Neural progenitor cell (in vitro differentiated cells): ENCODE results near the gene DCC. TPM values are rescaled to one million over a fixed set of nuclear protein-coding genes. Genes with fewer than 3 reads are reported as not detected.

ENCODE experiments used
- DNase-seq: peaks from one replicate; pipeline ENCODE4 v3.0.0-alpha.2; 2016; ENCODE audit warnings: low spot score
- H2AFZ ChIP-seq: fragments of 200-600 bp; sonication (generic); replicated peaks from 2 replicates; pipeline ENCODE4 v1.6.1; 2016; ENCODE audit warnings: antibody characterized with exemption
- H3F3A ChIP-seq: fragments of 200-600 bp; sonication (generic); 2 replicates; pipeline ENCODE4 v1.6.1; 2016; ENCODE audit warnings: antibody characterized with exemption, low read depth
- H3K27ac ChIP-seq: fragments of 200-600 bp; sonication (generic); 2 replicates; pipeline ENCODE4 v1.5.1; 2016; ENCODE audit warnings: mild to moderate bottlenecking
- H3K27me3 ChIP-seq: fragments of 200-600 bp; sonication (generic); 2 replicates; pipeline ENCODE4 v1.6.1; 2016; ENCODE audit warnings: mild to moderate bottlenecking, moderate library complexity
- H3K36me3 ChIP-seq: fragments of 200-600 bp; sonication (generic); 2 replicates; pipeline ENCODE4 v1.5.1; 2016
- H3K4me1 ChIP-seq: fragments of 200-600 bp; sonication (generic); 2 replicates; pipeline ENCODE4 v1.6.1; 2016; ENCODE audit warnings: mixed run types
- H3K4me2 ChIP-seq: fragments of 200-600 bp; sonication (generic); 2 replicates; pipeline ENCODE4 v1.6.1; 2016
- H3K4me3 ChIP-seq: fragments of 200-600 bp; sonication (generic); 2 replicates; pipeline ENCODE4 v1.5.1; 2016
- H3K79me2 ChIP-seq: fragments of 200-600 bp; sonication (generic); 2 replicates; pipeline ENCODE4 v1.6.1; 2016; ENCODE audit warnings: low read depth
- H3K9ac ChIP-seq: fragments of 200-600 bp; sonication (generic); 2 replicates; pipeline ENCODE4 v1.6.1; 2016
- H3K9me3 ChIP-seq: fragments of 200-600 bp; sonication (generic); 2 replicates; pipeline ENCODE4 v1.5.1; 2016; ENCODE audit warnings: low read depth
- H4K20me1 ChIP-seq: fragments of 200-600 bp; sonication (generic); 2 replicates; pipeline ENCODE4 v1.6.1; 2016; ENCODE audit warnings: low read depth
- H3K27ac Mint-ChIP-seq: 3 replicates; pipeline ENCODE4 v1.8.0; 2021; ENCODE audit warnings: mixed read lengths
- H3K27me3 Mint-ChIP-seq: 2 replicates; pipeline ENCODE4 v1.8.0; 2022; ENCODE audit warnings: low read depth, mild to moderate bottlenecking, inconsistent platforms, moderate library complexity, mixed read lengths; ENCODE audit not compliant: insufficient read depth
- H3K36me3 Mint-ChIP-seq: 3 replicates; pipeline ENCODE4 v1.8.0; 2021; ENCODE audit warnings: mixed read lengths
- H3K4me1 Mint-ChIP-seq: 3 replicates; pipeline ENCODE4 v1.8.0; 2021; ENCODE audit warnings: mixed read lengths
- H3K4me3 Mint-ChIP-seq: 3 replicates; pipeline ENCODE4 v1.8.0; 2021; ENCODE audit warnings: mild to moderate bottlenecking, moderate library complexity, mixed read lengths
- H3K9me3 Mint-ChIP-seq: 3 replicates; pipeline ENCODE4 v1.8.0; 2020; ENCODE audit warnings: mixed read lengths
- CTCF ChIP-seq: fragments of 200-600 bp; sonication (generic); IDR thresholded peaks from 2 replicates; pipeline ENCODE4 v1.5.1; 2017; ENCODE audit warnings: antibody characterized with exemption, mild to moderate bottlenecking
- EZH2 ChIP-seq: fragments of 200-600 bp; sonication (generic); IDR thresholded peaks from 2 replicates; pipeline ENCODE4 v1.6.1; 2017; ENCODE audit warnings: antibody characterized with exemption, mild to moderate bottlenecking, moderate library complexity
- EZH2phosphoT487 ChIP-seq: fragments of 200-600 bp; sonication (generic); IDR thresholded peaks from 2 replicates; pipeline ENCODE4 v1.6.1; 2017; ENCODE audit warnings: antibody characterized with exemption
- total RNA-seq: library from RNA; depleted of rRNA; stranded (reverse); fragments of >200 nt; gene quantifications from 2 replicates; pipeline ENCODE4 v1.2.3, GENCODE V29; 2015; ENCODE audit warnings: low replicate concordance

Gene DCC
- total RNA-seq, 1 donor from 2014 or later = 0.41 TPM

GRCh38 chr18:52999633-53000032 lies 659.6 kb downstream of the DCC start:
- Histone ChIP-seq H3K9me3 (no peaks in the 10 kb centered on the region), H2AFZ (no peak overlapping the region), H3K79me2 (no peaks in the 10 kb centered on the region), H3K27me3 (no peaks in the 10 kb centered on the region), H3K4me1 (no peaks in the 10 kb centered on the region), H3K36me3 (no peaks in the 10 kb centered on the region), H3K9ac (no peak overlapping the region), H4K20me1 (no peaks in the 10 kb centered on the region), H3K27ac (no peak overlapping the region), H3F3A (no peaks in the 10 kb centered on the region), H3K4me3 (no peak overlapping the region), H3K4me2 (no peak overlapping the region)
- Mint-ChIP-seq H3K27ac (no peak overlapping the region), H3K36me3 (no peaks in the 10 kb centered on the region), H3K4me3 (no peak overlapping the region), H3K27me3 (no peaks in the 10 kb centered on the region), H3K4me1 (peaks cover 3% of the 10 kb centered on the region), H3K9me3 (no peaks in the 10 kb centered on the region)
- DNase-seq = no peak
- no peak for TF ChIP-seq EZH2
- TF ChIP-seq CTCF = peak; percentile 29

GRCh38 chr18:53004798-53005197 lies 664.8 kb downstream of the DCC start:
- Histone ChIP-seq H3K27me3 (no peaks in the 10 kb centered on the region), H3K36me3 (no peaks in the 10 kb centered on the region), H3K9me3 (no peaks in the 10 kb centered on the region), H2AFZ (no peak overlapping the region), H3K9ac (no peak overlapping the region), H3K4me1 (no peaks in the 10 kb centered on the region), H3K4me2 (no peak overlapping the region), H3K27ac (no peak overlapping the region), H3K4me3 (no peak overlapping the region), H4K20me1 (no peaks in the 10 kb centered on the region), H3K79me2 (no peaks in the 10 kb centered on the region), H3F3A (no peaks in the 10 kb centered on the region)
- TF ChIP-seq CTCF (peak; percentile 22), EZH2phosphoT487 (no peak)
- Mint-ChIP-seq H3K27ac (no peak overlapping the region), H3K9me3 (no peaks in the 10 kb centered on the region), H3K27me3 (no peaks in the 10 kb centered on the region), H3K4me3 (no peak overlapping the region), H3K36me3 (no peaks in the 10 kb centered on the region), H3K4me1 (peaks cover 3% of the 10 kb centered on the region)
- DNase-seq = no peak

- Histone ChIP-seq H3K36me3 (no peaks in the 10 kb centered on the region), H4K20me1 (no peaks in the 10 kb centered on the region), H3K4me2 (no peak overlapping the region), H2AFZ (no peak overlapping the region), H3K9ac (no peak overlapping the region), H3F3A (no peaks in the 10 kb centered on the region), H3K4me1 (no peaks in the 10 kb centered on the region), H3K9me3 (no peaks in the 10 kb centered on the region), H3K27ac (no peak overlapping the region), H3K27me3 (no peaks in the 10 kb centered on the region), H3K79me2 (no peaks in the 10 kb centered on the region), H3K4me3 (no peak overlapping the region)
- H3K27ac Mint-ChIP-seq = no peak overlapping the region
- DNase-seq = peak; percentile 44
- no peak overlapping the region for H3K4me3 Mint-ChIP-seq
- no peaks in the 10 kb centered on the region for H3K4me1 Mint-ChIP-seq
- H3K9me3 Mint-ChIP-seq = no peaks in the 10 kb centered on the region
- H3K27me3 Mint-ChIP-seq = no peaks in the 10 kb centered on the region
- no peaks in the 10 kb centered on the region for H3K36me3 Mint-ChIP-seq
- TF ChIP-seq EZH2phosphoT487 = no peak
- TF ChIP-seq EZH2 = no peak
- no peak for TF ChIP-seq CTCF
Observed at GRCh38 chr18:53018791-53019190, 678.8 kb downstream of the DCC start.

- Histone ChIP-seq H3K27me3 (no peaks in the 10 kb centered on the region), H3K4me3 (no peak overlapping the region), H3K4me1 (peaks cover 4% of the 10 kb centered on the region), H3K27ac (no peak overlapping the region), H3K4me2 (no peak overlapping the region), H3K9me3 (no peaks in the 10 kb centered on the region), H3K79me2 (no peaks in the 10 kb centered on the region), H2AFZ (no peak overlapping the region), H3K36me3 (no peaks in the 10 kb centered on the region), H3K9ac (no peak overlapping the region), H3F3A (no peaks in the 10 kb centered on the region), H4K20me1 (no peaks in the 10 kb centered on the region)
- Mint-ChIP-seq H3K27me3 (no peaks in the 10 kb centered on the region), H3K36me3 (no peaks in the 10 kb centered on the region), H3K9me3 (no peaks in the 10 kb centered on the region), H3K4me3 (no peak overlapping the region), H3K4me1 (no peaks in the 10 kb centered on the region), H3K27ac (no peak overlapping the region)
- no peak for DNase-seq
- TF ChIP-seq EZH2phosphoT487 (no peak), EZH2 (no peak), CTCF (no peak)
Observed at GRCh38 chr18:53025247-53025646, 685.2 kb downstream of the DCC start.
